Esophagus (tissue), 2 donors: Measurements from ENCODE around the gene DDN. TPM values are rescaled to one million over a fixed set of nuclear protein-coding genes. Genes with fewer than 3 reads are reported as not detected.

ENCODE experiments used
- H3K27ac ChIP-seq, 2 donors: one replicate each; pipeline ENCODE4 v1.5.1; 2013; ENCODE audit warnings: low read depth in 2 of 2, mild to moderate bottlenecking in 2 of 2, inconsistent platforms in 1 of 2, low read length in 1 of 2, moderate library complexity in 1 of 2
- H3K27me3 ChIP-seq, 2 donors: one replicate each; pipeline ENCODE4 v1.6.1; 2013; ENCODE audit warnings: low read length in 2 of 2, control low read depth in 1 of 2, mild to moderate bottlenecking in 1 of 2; ENCODE audit not compliant: insufficient read depth in 2 of 2, control insufficient read depth in 1 of 2
- H3K36me3 ChIP-seq, 2 donors: one replicate each; pipeline ENCODE4 v1.6.1; 2013; ENCODE audit warnings: low read length in 1 of 2; ENCODE audit not compliant: control insufficient read depth in 2 of 2, insufficient read depth in 2 of 2
- H3K4me1 ChIP-seq, 2 donors: one replicate each; pipeline ENCODE4 v1.6.1; 2013; ENCODE audit warnings: low read length in 1 of 2; ENCODE audit not compliant: control insufficient read depth in 2 of 2, insufficient read depth in 2 of 2
- H3K4me3 ChIP-seq, 2 donors: one replicate each; pipeline ENCODE4 v1.5.1; 2013; ENCODE audit warnings: low read length in 2 of 2, mild to moderate bottlenecking in 2 of 2, low read depth in 1 of 2, moderate library complexity in 1 of 2
- H3K9me3 ChIP-seq, 2 donors: one replicate each; pipeline ENCODE4 v1.6.1; 2013; ENCODE audit warnings: mild to moderate bottlenecking in 2 of 2, low read depth in 1 of 2, low read length in 1 of 2, moderate library complexity in 1 of 2; ENCODE audit not compliant: control insufficient read depth in 2 of 2, insufficient read depth in 1 of 2
- WGBS, 2 donors: extraction: QIAGEN DNeasy Blood & Tissue Kit; methylation state at CpG; one replicate each; pipeline ENCODE4 v1.1.7; 2013; 5-methylcytosine and 5-hydroxymethylcytosine counted together
- polyA plus RNA-seq, 2 donors: library from polyadenylated mRNA; stranded (reverse); fragments of 200-250 nt; gene quantifications; one replicate each; pipeline ENCODE4 v1.2.3, GENCODE V29; 2013
- donor health status: healthy with polysubstance abuse.
- donor health status: Bipolar disorder and iron deficiency.

DDN gene
- polyA plus RNA-seq, 2 donors, result 0.12 to 0.29 TPM

DNA sequence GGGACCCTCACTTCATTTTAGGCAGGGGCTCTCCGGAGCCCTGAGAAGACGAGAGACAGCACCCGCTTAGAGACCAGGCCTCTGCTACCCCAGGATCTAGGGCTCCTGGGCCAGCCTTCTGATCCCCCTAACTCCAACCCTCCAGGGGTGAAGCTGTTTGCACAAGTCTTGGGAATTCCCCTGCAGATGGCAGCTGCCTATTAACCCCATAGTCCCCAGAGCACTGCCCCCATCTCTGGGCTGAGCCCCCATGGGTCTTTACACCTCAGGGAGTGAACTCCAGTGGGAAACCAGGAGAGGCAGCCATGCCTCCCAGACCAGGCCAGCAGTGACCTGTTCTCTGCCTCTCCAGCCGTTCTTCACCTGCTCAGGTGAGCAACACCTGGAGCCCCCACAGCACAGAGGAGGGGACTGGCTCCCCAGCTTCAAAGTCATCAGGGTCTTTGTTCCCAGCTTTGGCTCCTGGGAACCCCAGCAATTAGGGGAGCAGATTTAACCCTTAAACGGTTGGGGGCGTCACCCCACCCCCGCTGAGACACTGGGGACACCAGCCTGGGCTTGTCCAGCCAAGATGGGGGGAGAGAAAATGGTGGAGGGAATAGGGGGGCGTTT lies 29.9 kb downstream of the DDN start:
- Histone ChIP-seq H3K27me3 (peaks cover 0 to 7% of the 10 kb centered on the region in 2 donors), H3K27ac (no peak overlapping the region), H3K4me3 (no peak overlapping the region), H3K9me3 (no peaks in the 10 kb centered on the region), H3K36me3 (no peaks in the 10 kb centered on the region), H3K4me1 (peaks cover 11 to 24% of the 10 kb centered on the region in 2 donors)
- 32 to 40% methylated on average over 8 of the region's 8 CpGs for WGBS, 2 donors

- Histone ChIP-seq H3K27ac (no peak overlapping the region), H3K4me1 (peaks cover 11 to 24% of the 10 kb centered on the region in 2 donors), H3K9me3 (no peaks in the 10 kb centered on the region), H3K4me3 (no peak overlapping the region), H3K27me3 (peaks cover 0 to 7% of the 10 kb centered on the region in 2 donors), H3K36me3 (no peaks in the 10 kb centered on the region)
- 60 to 79% methylated on average over 3 of the region's 3 CpGs for WGBS, 2 donors
These were observed 30.7 kb downstream of the DDN start for GRCh38 chr12:48968467-48968866.

DNA sequence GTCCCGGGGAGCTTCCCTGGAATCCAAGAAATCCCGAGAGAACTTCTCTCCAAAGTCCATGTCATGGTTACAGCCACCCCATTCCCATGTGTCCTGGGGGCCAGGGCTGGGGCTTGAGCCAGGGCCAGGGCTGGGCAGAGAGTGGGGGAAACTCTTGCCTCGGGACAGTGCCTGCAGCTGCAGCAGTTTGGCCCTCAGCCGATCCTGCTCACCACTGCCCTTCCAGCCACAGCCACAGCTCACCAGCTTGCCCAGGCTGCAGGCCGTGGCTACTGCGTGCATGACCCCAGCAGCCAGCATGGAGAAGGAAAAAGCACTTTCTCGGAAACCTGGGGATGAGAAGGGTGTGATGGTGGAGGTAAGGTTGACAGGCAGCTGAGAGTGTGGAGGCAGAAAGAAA lies 31.2 kb downstream of the DDN start:
- no peak overlapping the region for H3K27ac ChIP-seq
- H3K36me3 ChIP-seq, result no peaks in the 10 kb centered on the region
- 70 to 73% methylated on average over 7 of the region's 7 CpGs for WGBS, 2 donors
- no peaks in the 10 kb centered on the region for H3K9me3 ChIP-seq
- peaks cover 11 to 24% of the 10 kb centered on the region in 2 donors for H3K4me1 ChIP-seq
- H3K27me3 ChIP-seq, result peaks cover 0 to 7% of the 10 kb centered on the region in 2 donors
- no peak overlapping the region for H3K4me3 ChIP-seq

- Histone ChIP-seq H3K27me3 (peaks cover 0 to 7% of the 10 kb centered on the region in 2 donors), H3K4me3 (no peak overlapping the region), H3K4me1 (peaks cover 6 to 24% of the 10 kb centered on the region in 2 donors), H3K9me3 (no peaks in the 10 kb centered on the region), H3K27ac (no peak overlapping the region), H3K36me3 (no peaks in the 10 kb centered on the region)
- WGBS, 2 donors, result 63 to 71% methylated on average over 20 of the region's 20 CpGs
These were observed 32.8 kb downstream of the DDN start for GRCh38 chr12:48966177-48966895.

- no peak overlapping the region for H3K27ac ChIP-seq
- no peaks in the 10 kb centered on the region for H3K9me3 ChIP-seq
- H3K4me3 ChIP-seq, result no peak overlapping the region
- H3K36me3 ChIP-seq, result no peaks in the 10 kb centered on the region
- H3K27me3 ChIP-seq, result peaks cover 0 to under 1% of the 10 kb centered on the region in 2 donors
- H3K4me1 ChIP-seq, result peaks cover 5 to 15% of the 10 kb centered on the region in 2 donors
These were observed 33.8 kb downstream of the DDN start for GRCh38 chr12:48965298-48965838.

DNA sequence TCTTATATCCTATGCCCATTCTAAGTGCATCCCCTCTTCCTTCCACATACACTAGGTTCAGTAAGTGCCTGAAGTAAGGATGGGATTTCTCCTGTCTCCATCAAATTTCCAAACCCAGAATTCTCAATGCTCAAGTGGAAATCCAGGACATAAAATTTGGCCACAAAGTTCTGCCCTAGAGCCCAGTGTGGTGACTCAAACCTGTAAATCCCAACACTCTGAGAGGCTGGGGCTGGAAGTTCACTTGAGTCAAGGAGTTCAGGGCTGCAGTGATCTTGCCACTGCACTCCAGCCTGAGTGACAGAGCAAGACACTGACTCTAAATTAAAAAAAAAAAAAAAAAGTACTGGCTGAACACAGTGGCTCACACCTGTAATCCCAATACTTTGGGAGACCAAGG lies 37.4 kb downstream of the DDN start:
- Histone ChIP-seq H3K36me3 (no peaks in the 10 kb centered on the region), H3K27me3 (no peaks in the 10 kb centered on the region), H3K4me1 (peaks cover 0 to 2% of the 10 kb centered on the region in 2 donors), H3K4me3 (no peak overlapping the region), H3K27ac (no peak overlapping the region), H3K9me3 (no peaks in the 10 kb centered on the region)

- no peaks in the 10 kb centered on the region for H3K36me3 ChIP-seq
- H3K4me3 ChIP-seq, result no peak overlapping the region
- H3K27me3 ChIP-seq, result no peaks in the 10 kb centered on the region
- H3K4me1 ChIP-seq, result peaks cover 0 to 2% of the 10 kb centered on the region in 2 donors
- H3K9me3 ChIP-seq, result no peaks in the 10 kb centered on the region
- H3K27ac ChIP-seq, result no peak overlapping the region
- 60 to 69% methylated on average over 4 of the region's 4 CpGs for WGBS, 2 donors
These were observed 37.8 kb downstream of the DDN start for GRCh38 chr12:48961331-48961730.

GRCh38 chr12:48960834-48961233 lies 38.3 kb downstream of the DDN start:
- peaks cover 0 to 6% of the 10 kb centered on the region in 2 donors for H3K4me1 ChIP-seq
- no peaks in the 10 kb centered on the region for H3K9me3 ChIP-seq
- no peak overlapping the region for H3K27ac ChIP-seq
- no peaks in the 10 kb centered on the region for H3K36me3 ChIP-seq
- no peak overlapping the region for H3K4me3 ChIP-seq
- no peaks in the 10 kb centered on the region for H3K27me3 ChIP-seq
- WGBS, 2 donors, result 74 to 75% methylated on average over 3 of the region's 3 CpGs

DNA sequence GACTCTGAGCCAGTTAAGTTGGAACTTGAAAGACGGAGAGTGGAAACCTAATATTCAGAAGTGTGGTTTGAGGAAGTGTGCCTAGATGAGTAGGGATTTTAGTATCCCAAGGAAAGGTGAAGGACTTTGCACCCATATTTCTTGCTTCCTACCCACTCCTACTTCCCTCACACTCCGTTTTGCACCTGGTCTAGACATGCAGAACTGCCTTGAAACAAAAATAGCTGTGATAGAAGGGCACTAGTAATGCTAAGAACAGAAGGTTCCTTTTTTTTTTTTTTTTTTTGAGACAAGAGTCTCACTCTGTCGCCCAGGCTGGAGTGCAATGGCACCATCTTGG lies 41.2 kb downstream of the DDN start:
- H3K9me3 ChIP-seq, result no peaks in the 10 kb centered on the region
- H3K4me1 ChIP-seq, result peaks cover 0 to 6% of the 10 kb centered on the region in 2 donors
- 20 to 22% methylated on average over 3 of the region's 3 CpGs for WGBS, 2 donors
- H3K4me3 ChIP-seq, result peak overlapping the region in 1 of 2 donors; percentile 97
- no peak overlapping the region for H3K27ac ChIP-seq
- H3K27me3 ChIP-seq, result no peaks in the 10 kb centered on the region
- no peaks in the 10 kb centered on the region for H3K36me3 ChIP-seq
